ENCODE results near the gene AGMO. TPM values are rescaled to one million over a fixed set of nuclear protein-coding genes. Genes with fewer than 3 reads are reported as not detected.

The AGMO gene
- total RNA-seq, 6 experiments from 2014 or later = 20.8 to 58.9 (median 33.7) TPM

DNA sequence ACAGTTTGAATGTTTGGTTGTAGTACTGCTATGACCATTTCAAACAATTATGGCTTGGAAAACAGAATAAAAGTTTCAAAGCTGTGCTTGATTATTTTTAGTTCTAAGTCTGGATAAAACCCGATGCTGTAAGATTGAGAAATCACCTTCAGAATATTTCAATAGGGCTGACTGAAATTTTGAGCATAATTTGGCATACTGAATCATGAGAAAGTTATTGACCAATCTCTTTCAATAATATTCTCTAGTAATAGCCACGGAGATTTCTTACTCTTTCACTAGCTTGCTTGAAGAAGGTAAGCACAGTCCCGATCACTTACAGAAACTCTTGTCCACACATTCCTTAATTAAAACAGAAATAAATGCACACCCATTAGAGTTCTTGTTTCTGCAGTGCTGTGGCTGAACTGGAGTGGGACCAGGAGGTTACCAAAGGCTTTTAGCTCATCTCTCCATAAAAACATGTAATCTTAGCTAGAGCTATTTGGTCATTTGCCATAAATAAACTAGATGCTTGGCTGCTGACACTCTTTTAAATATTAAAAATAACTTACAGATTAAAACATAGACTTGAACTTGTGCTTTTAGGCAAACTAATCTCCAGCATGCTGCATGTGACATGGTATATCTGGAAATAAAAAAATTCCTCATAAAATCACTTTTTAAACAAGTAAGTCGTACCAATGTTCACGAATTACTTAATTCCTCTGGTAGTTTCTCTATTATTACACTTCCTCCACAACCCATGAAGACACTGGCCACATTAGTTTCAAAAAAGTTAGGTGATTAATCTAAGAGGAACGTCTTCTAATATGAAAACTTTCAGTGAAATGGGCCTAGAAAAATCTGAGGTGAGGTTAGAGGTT, 97.8 kb downstream of the AGMO start:
- H3K36me3 ChIP-seq = no peaks in the 10 kb centered on the region
- ATAC-seq = no peak
- intact Hi-C loops (cut with DNase I) = no loop called here
- H3K27me3 ChIP-seq = no peaks in the 10 kb centered on the region
- DNase-seq = no peak
- peaks cover 0 to 2% (median 0%) of the 10 kb centered on the region in 4 donors for H3K4me1 ChIP-seq
- H3K4me3 ChIP-seq = no peak overlapping the region
- TF ChIP-seq POLR2A (IDR thresholded peaks at IDR 0.05) (no peak), CTCF (IDR thresholded peaks at IDR 0.05) (no peak)
- H3K9me3 ChIP-seq = no peaks in the 10 kb centered on the region
- WGBS (ENCODE audit: insufficient coverage, low coverage, low lambda C conversion rate, missing lambda C conversion rate) = 59% methylated on average over 6 of the region's 6 CpGs
- H3K27ac ChIP-seq = no peak overlapping the region

DNA sequence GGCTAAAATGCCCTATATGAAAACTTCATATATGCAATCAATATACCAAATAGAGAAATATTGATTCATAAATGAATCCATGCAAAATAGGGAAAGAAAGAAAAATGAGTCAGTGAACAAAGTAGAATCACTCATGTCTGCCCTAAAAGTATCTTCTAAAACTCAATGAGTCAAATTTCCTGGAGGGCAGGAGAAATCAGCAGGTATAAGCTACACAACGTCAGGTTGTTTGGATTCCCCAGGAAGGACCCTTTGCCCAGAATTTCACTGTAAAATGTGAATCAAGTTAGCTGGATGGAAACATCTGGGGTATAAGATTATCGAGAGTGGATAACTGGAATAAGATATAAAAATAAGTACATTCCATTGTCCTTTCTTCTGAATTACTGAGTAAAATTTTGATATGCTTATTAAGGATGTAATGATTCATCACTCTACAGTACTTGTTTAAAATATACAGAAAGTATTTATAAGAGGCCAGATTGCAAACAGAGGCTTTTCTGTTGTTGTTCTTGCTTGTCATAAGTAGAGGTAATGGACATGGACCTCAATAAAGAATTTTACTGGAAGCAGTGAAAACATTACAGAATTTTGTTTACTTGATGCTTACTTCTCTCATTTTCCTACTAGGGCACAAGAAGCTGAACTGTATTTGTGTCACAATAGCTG, 99.0 kb downstream of the AGMO start:
- Histone ChIP-seq H3K4me3 (no peak overlapping the region), H3K27ac (no peak overlapping the region), H3K9me3 (no peaks in the 10 kb centered on the region), H3K4me1 (peaks cover 0 to 10% (median 0%) of the 10 kb centered on the region in 4 donors), H3K36me3 (no peaks in the 10 kb centered on the region), H3K27me3 (no peaks in the 10 kb centered on the region)
- ATAC-seq (no peak), DNase-seq (no peak)
- intact Hi-C loops (cut with DNase I) = no loop called here
- 86% methylated on average over 2 of the region's 2 CpGs for WGBS (ENCODE audit: insufficient coverage, low coverage, low lambda C conversion rate, missing lambda C conversion rate)
- TF ChIP-seq CTCF (IDR thresholded peaks at IDR 0.05) = no peak
- TF ChIP-seq POLR2A (IDR thresholded peaks at IDR 0.05) = no peak

- no peak overlapping the region for H3K27ac ChIP-seq
- no peaks in the 10 kb centered on the region for H3K36me3 ChIP-seq
- DNase-seq (no peak), ATAC-seq (no peak)
- no peaks in the 10 kb centered on the region for H3K9me3 ChIP-seq
- TF ChIP-seq POLR2A (IDR thresholded peaks at IDR 0.05) (no peak), CTCF (IDR thresholded peaks at IDR 0.05) (no peak)
- peaks cover 0 to 10% (median 0%) of the 10 kb centered on the region in 4 donors for H3K4me1 ChIP-seq
- WGBS (ENCODE audit: insufficient coverage, low coverage, low lambda C conversion rate, missing lambda C conversion rate) = 21% methylated on average over 3 of the region's 3 CpGs
- no peaks in the 10 kb centered on the region for H3K27me3 ChIP-seq
- intact Hi-C loops (cut with DNase I) = no loop called here
- no peak overlapping the region for H3K4me3 ChIP-seq
These were observed 100.2 kb downstream of the AGMO start for GRCh38 chr7:15461576-15461975.

DNA sequence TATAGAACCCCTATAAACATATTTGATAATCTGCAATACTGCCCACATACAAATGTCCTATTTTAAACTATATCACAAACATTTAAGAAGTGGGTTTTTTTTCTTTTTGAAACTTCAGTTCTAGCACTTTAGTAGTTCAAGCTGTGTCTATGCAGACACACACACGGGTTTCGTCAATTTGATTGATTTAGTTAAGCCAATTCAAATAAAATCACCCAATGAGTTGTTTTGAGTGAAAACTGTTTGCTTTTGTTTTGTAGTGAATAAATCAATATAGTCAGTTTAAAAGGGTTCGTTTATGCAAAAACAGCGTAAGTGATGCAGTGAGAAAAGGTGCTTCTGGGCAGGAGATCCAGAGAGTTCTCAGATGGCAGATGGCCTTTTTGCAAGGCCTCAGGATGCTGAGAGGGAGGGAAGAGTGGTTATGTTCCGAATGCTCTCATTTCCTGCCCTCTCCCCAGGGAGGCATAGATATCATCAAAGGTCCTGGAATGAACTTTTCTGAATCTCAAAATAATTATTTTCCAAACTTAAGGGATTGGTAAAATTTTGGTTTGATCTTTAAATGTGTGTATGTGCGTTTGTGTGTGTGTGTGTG, 102.7 kb downstream of the AGMO start:
- ATAC-seq (peak; percentile 62 to 79 (median 72)), DNase-seq (no peak)
- no peak for TF ChIP-seq POLR2A (IDR thresholded peaks at IDR 0.05)
- TF ChIP-seq CTCF (IDR thresholded peaks at IDR 0.05) = no peak
- Histone ChIP-seq H3K4me1 (peaks cover 0 to 10% (median 0%) of the 10 kb centered on the region in 4 donors), H3K9me3 (no peaks in the 10 kb centered on the region), H3K36me3 (no peaks in the 10 kb centered on the region), H3K27me3 (no peaks in the 10 kb centered on the region), H3K4me3 (no peak overlapping the region), H3K27ac (no peak overlapping the region)
- intact Hi-C loops (cut with DNase I) = no loop called here
- 21% methylated on average over 6 of the region's 6 CpGs for WGBS (ENCODE audit: insufficient coverage, low coverage, low lambda C conversion rate, missing lambda C conversion rate)

Measured in right lobe of liver (tissue), 6 donors.